IPS-11a (cell line): Measurements from ENCODE around the gene RAB13.

Experiments
- H3K4me3 ChIP-seq: one replicate; pipeline ENCODE4 v1.5.1; 2013; ENCODE audit warnings: low read depth, low read length, control low read depth

Gene RAB13

DNA sequence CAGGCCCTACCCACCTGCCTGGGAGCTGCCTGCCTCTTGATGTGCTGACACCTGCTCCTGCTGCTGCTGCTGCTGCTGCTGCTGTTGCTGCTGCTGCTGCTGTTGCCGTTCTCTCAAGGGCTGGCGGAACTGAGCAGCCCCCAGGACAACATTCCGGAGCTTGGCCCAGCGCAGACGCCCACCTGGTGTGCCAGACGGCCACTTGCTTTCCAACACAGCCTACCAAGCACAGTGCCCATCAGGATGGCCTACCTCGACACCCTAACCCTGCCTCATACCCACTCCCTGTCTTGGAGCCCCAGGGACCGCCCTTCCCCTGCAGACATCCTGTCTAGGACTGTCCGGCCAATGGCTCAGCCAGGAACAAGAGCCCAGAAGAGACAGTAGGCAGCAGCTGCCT is 51.4 kb downstream of the RAB13 start:
- no peak overlapping the region for H3K4me3 ChIP-seq

DNA sequence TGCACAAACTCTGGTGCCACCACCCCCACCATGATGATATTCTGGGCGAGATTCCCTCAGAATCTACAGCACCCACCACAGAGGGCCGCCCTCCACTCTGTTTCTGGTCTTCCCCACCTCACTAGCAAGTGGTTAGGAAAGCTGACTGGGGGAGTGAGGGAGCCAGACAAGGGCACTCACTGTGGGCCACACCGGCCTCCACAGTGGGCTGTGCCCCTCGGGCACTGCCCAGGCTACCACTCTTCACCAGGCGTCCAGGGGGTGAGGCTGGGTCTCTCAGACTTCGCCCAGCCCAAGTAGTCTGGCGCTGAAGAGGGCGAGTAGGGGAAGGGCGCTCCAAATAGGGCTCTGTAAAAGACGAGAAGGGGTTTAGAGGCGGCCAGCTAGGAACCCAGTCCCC is 52.2 kb downstream of the RAB13 start:
- H3K4me3 ChIP-seq: no peak overlapping the region

DNA sequence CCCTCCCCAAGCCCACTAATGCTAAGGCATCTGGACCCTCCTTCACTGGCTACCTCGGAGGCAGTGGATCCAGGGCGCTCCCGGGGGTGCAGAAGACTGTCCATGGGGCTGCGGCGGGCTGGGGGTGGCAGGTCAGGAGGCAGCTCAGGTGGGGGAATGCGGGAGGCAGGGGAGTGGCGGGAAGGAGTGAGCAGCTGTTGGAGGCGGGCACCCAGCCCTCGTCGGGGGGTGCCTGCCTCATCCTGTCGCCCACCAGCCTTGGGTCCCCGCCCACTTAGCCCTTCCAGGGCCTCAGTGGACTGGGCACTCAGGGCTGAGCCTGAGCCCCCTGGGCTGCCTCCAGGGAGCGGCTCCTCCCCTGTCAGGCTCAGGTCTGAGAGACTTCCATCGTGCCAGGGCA is 52.7 kb downstream of the RAB13 start:
- H3K4me3 ChIP-seq: no peak overlapping the region

DNA sequence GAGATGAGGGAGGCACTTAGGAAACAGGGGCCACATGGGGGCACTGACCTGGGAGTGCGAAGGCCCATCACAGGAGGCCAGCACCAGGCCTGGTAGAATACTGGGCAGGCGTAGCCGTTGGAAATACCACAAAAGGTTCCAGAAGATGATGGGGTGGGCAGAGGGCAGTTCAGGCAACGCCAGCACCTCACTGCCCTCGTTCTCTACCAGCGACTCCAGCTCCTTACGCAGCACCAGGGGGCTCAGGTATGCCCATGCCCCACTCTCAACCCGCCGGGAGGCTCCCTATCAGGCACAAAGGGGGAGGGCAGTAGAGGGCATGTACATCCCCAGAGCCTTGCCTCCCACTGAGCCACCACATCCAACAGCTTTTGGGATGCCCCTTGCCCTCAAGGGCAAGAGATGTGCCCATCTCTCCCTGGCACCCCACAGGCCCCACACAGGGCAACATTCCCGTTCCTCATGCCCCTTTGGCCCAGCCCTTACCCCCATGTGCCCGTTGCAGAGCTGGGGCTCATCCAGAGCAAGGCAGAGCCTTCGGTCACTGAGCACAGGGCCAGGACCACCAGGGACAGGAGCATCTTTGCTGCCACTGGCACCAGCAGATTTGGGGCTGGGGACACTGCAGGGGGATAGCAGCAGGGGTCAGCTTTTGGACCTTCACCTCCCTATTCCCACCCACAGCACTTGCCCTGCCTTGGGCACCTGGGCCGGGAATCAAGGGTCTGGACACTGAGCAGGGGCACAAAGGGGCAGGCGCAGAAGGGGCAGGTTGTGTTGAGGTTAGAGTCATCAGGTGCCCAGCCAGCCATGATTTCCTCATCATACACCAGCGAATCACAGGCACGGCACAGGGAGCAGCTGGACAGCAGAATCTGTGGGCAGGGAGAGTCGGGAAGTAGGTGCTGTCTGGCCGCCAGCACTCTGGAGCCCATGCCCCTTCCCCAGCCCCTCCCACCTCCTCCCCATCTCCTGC is 53.7 kb downstream of the RAB13 start:
- no peak overlapping the region for H3K4me3 ChIP-seq
